GM20000 (cell line): Measurements from ENCODE around the gene FILIP1.

ENCODE experiments used
- DNase-seq: peaks from one replicate; pipeline ENCODE4 v3.0.0; 2012; ENCODE audit warnings: low spot score
- CTCF ChIP-seq: IDR thresholded peaks from 2 replicates; pipeline ENCODE4 v1.5.1; 2012; ENCODE audit warnings: mild to moderate bottlenecking, control low read depth; ENCODE audit errors: extremely low read depth, missing control alignments

FILIP1 gene

GRCh38 chr6:75290136-75290945, 203.3 kb downstream of the FILIP1 start:
- TF ChIP-seq CTCF: no peak
- no peak for DNase-seq

GRCh38 chr6:75288023-75288422, 205.6 kb downstream of the FILIP1 start:
- no peak for TF ChIP-seq CTCF
- DNase-seq: no peak

DNA sequence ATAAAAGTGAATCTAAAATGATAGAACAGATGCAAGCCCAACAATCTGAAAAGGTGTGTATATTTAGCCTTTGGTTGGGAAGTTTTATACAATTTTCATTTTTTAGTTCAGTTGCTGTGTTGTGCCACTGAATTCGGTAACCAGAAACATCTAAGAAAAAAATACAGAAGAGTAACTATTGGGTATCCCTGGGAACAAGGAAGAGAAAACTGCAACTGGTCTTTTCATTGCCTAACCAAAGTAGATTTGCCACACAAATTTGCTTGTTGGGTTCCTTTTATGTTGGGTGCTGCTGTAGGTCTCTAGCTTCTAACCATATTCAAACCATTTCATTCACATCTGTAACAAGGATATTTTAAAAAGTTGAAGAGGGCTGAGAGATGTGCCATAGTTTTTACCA, 206.2 kb downstream of the FILIP1 start:
- no peak for DNase-seq

GRCh38 chr6:75286955-75287354, 206.6 kb downstream of the FILIP1 start:
- no peak for TF ChIP-seq CTCF
- DNase-seq: no peak

More for the DNA sequence above, 206.2 kb downstream of the FILIP1 start:
- no peak for TF ChIP-seq CTCF

- DNase-seq: peak; percentile 32
Observed at GRCh38 chr6:75285283-75285639, 208.3 kb downstream of the FILIP1 start.

GRCh38 chr6:75284632-75285282, 208.8 kb downstream of the FILIP1 start, which contains the start of gene TMEM30A:
TSS of gene TMEM30A (minus strand) at chr6:75284792. CDS start at chr6:75284638, 154 bp downstream.
- TF ChIP-seq CTCF: no peak
- DNase-seq: peak; percentile 95

More at GRCh38 chr6:75285283-75285639, 208.3 kb downstream of the FILIP1 start:
- no peak for TF ChIP-seq CTCF

GRCh38 chr6:75283907-75284631, 209.5 kb downstream of the FILIP1 start:
- TF ChIP-seq CTCF: no peak
- DNase-seq: no peak
